M059J (cell line): ENCODE data around the gene TEX101. TPM values are rescaled to one million over a fixed set of nuclear protein-coding genes. Genes with fewer than 3 reads are reported as not detected.
"Not testable (repeated sequence)": the region's sequence is repeated elsewhere in the genome, so short reads cannot be mapped to it uniquely, and the experiment has no call there.

ENCODE experiments used
- DNase-seq: peaks from one replicate; pipeline ENCODE4 v3.0.0-alpha.2; 2012; ENCODE audit warnings: low read depth
- total RNA-seq: library from RNA; depleted of rRNA; stranded (reverse); fragments of >200 nt; shearing (Covaris generic); gene quantifications from 2 replicates; pipeline ENCODE4 v1.2.3, GENCODE V29; 2014; rRNA removed

Gene TEX101
- total RNA-seq, result not detected in 2 replicates

GRCh38 chr19:43414554-43414953, at the start of gene TEX101:
TEX101 (plus strand) TSS chr19:43414890; CDS start chr19:43415920, 1,030 bp downstream.
- DNase-seq, result no peak

- DNase-seq, result not testable (repeated sequence)
These were observed 49.0 kb upstream of the TEX101 start for GRCh38 chr19:43365677-43366076.

GRCh38 chr19:43367822-43368221, 46.9 kb upstream of the TEX101 start:
- DNase-seq, result no peak

GRCh38 chr19:43368897-43369296, 45.8 kb upstream of the TEX101 start:
- DNase-seq, result peak; percentile 19

- no peak for DNase-seq
These were observed 42.8 kb upstream of the TEX101 start for GRCh38 chr19:43371909-43372308.

- DNase-seq, result peak; percentile 68
These were observed 42.2 kb upstream of the TEX101 start for GRCh38 chr19:43372462-43372861.

- not testable (repeated sequence) for DNase-seq
These were observed 37.1 kb upstream of the TEX101 start for GRCh38 chr19:43377624-43378023.

- no peak for DNase-seq
These were observed 34.7 kb upstream of the TEX101 start for GRCh38 chr19:43380008-43380407.

- DNase-seq, result no peak
These were observed 33.8 kb upstream of the TEX101 start for GRCh38 chr19:43380771-43381386.

GRCh38 chr19:43382586-43383216, 32.0 kb upstream of the TEX101 start:
- DNase-seq, result not testable (repeated sequence)

- not testable (repeated sequence) for DNase-seq
These were observed 31.4 kb upstream of the TEX101 start for GRCh38 chr19:43383254-43383653.

- not testable (repeated sequence) for DNase-seq
These were observed 30.9 kb upstream of the TEX101 start for GRCh38 chr19:43383759-43384158.

- peak; percentile 69 for DNase-seq
These were observed 23.7 kb upstream of the TEX101 start for GRCh38 chr19:43390903-43391551.

- not testable (repeated sequence) for DNase-seq
These were observed 23.1 kb upstream of the TEX101 start for GRCh38 chr19:43391552-43391935.

- not testable (repeated sequence) for DNase-seq
These were observed 21.2 kb upstream of the TEX101 start for GRCh38 chr19:43393501-43393900.

- no peak for DNase-seq
These were observed 19.1 kb upstream of the TEX101 start for GRCh38 chr19:43395561-43395960.

- no peak for DNase-seq
These were observed 8.4 kb upstream of the TEX101 start for GRCh38 chr19:43406297-43406696.

GRCh38 chr19:43407416-43408005, 7.2 kb upstream of the TEX101 start:
- no peak for DNase-seq

- DNase-seq, result no peak
These were observed 6.6 kb upstream of the TEX101 start for GRCh38 chr19:43408043-43408442.

GRCh38 chr19:43409415-43409814, 5.3 kb upstream of the TEX101 start:
- no peak for DNase-seq

GRCh38 chr19:43412441-43412840, 2.2 kb upstream of the TEX101 start:
- no peak for DNase-seq

- DNase-seq, result no peak
These were observed 2.4 kb downstream of the TEX101 start for GRCh38 chr19:43416951-43417623.
